ENCODE data around the gene SPAG6. TPM values are rescaled to one million over a fixed set of nuclear protein-coding genes. Genes with fewer than 3 reads are reported as not detected.

SPAG6 gene
- total RNA-seq, 1 experiment from 2014 or later, result 0.74 TPM

- TF ChIP-seq, protein P1, sequence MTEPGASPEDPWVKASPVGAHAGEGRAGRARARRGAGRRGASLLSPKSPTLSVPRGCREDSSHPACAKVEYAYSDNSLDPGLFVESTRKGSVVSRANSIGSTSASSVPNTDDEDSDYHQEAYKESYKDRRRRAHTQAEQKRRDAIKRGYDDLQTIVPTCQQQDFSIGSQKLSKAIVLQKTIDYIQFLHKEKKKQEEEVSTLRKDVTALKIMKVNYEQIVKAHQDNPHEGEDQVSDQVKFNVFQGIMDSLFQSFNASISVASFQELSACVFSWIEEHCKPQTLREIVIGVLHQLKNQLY (CRISPR knock-in tag; IDR thresholded peaks at IDR 0.05), result no peak
- TF ChIP-seq GRHL2 (CRISPR knock-in tag; IDR thresholded peaks at IDR 0.05; ENCODE audit: insufficient replicate concordance, severe bottlenecking), result no peak
- peak; percentile 96 for TF ChIP-seq ETV6 (CRISPR knock-in tag; IDR thresholded peaks at IDR 0.05)
- TF ChIP-seq NR2C2 (CRISPR knock-in tag; IDR thresholded peaks at IDR 0.05), result 0 out of 2 replicates have a peak, but pooled peaks have one; percentile 44
- TF ChIP-seq, protein P2, sequence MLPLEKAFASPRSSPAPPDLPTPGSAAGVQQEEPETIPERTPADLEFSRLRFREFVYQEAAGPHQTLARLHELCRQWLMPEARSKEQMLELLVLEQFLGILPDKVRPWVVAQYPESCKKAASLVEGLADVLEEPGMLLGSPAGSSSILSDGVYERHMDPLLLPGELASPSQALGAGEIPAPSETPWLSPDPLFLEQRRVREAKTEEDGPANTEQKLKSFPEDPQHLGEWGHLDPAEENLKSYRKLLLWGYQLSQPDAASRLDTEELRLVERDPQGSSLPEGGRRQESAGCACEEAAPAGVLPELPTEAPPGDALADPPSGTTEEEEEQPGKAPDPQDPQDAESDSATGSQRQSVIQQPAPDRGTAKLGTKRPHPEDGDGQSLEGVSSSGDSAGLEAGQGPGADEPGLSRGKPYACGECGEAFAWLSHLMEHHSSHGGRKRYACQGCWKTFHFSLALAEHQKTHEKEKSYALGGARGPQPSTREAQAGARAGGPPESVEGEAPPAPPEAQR (CRISPR knock-in tag; IDR thresholded peaks at IDR 0.05), result no peak
- TF ChIP-seq, protein P3, sequence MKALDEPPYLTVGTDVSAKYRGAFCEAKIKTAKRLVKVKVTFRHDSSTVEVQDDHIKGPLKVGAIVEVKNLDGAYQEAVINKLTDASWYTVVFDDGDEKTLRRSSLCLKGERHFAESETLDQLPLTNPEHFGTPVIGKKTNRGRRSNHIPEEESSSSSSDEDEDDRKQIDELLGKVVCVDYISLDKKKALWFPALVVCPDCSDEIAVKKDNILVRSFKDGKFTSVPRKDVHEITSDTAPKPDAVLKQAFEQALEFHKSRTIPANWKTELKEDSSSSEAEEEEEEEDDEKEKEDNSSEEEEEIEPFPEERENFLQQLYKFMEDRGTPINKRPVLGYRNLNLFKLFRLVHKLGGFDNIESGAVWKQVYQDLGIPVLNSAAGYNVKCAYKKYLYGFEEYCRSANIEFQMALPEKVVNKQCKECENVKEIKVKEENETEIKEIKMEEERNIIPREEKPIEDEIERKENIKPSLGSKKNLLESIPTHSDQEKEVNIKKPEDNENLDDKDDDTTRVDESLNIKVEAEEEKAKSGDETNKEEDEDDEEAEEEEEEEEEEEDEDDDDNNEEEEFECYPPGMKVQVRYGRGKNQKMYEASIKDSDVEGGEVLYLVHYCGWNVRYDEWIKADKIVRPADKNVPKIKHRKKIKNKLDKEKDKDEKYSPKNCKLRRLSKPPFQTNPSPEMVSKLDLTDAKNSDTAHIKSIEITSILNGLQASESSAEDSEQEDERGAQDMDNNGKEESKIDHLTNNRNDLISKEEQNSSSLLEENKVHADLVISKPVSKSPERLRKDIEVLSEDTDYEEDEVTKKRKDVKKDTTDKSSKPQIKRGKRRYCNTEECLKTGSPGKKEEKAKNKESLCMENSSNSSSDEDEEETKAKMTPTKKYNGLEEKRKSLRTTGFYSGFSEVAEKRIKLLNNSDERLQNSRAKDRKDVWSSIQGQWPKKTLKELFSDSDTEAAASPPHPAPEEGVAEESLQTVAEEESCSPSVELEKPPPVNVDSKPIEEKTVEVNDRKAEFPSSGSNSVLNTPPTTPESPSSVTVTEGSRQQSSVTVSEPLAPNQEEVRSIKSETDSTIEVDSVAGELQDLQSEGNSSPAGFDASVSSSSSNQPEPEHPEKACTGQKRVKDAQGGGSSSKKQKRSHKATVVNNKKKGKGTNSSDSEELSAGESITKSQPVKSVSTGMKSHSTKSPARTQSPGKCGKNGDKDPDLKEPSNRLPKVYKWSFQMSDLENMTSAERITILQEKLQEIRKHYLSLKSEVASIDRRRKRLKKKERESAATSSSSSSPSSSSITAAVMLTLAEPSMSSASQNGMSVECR (CRISPR knock-in tag; IDR thresholded peaks at IDR 0.05; ENCODE audit: borderline replicate concordance), result peak; percentile 91; the same call in 1 of the 2 replicates
- peak; percentile 91; the same call in 1 of the 2 replicates for TF ChIP-seq JUN (CRISPR knock-in tag; IDR thresholded peaks at IDR 0.05)
- TF ChIP-seq SOX15 (CRISPR knock-in tag; IDR thresholded peaks at IDR 0.05), result no peak
- TF ChIP-seq ZNF671 (CRISPR knock-in tag; IDR thresholded peaks at IDR 0.05), result no peak
- 0 out of 2 replicates have a peak, but pooled peaks have one; percentile 48 for TF ChIP-seq RELA (CRISPR knock-in tag; IDR thresholded peaks at IDR 0.05; ENCODE audit: borderline replicate concordance)
- no peak for TF ChIP-seq ZNF416 (CRISPR knock-in tag; IDR thresholded peaks at IDR 0.05)
- no peak for TF ChIP-seq FOXJ3 (CRISPR knock-in tag; IDR thresholded peaks at IDR 0.05; ENCODE audit: borderline replicate concordance)
- TF ChIP-seq, protein P4, sequence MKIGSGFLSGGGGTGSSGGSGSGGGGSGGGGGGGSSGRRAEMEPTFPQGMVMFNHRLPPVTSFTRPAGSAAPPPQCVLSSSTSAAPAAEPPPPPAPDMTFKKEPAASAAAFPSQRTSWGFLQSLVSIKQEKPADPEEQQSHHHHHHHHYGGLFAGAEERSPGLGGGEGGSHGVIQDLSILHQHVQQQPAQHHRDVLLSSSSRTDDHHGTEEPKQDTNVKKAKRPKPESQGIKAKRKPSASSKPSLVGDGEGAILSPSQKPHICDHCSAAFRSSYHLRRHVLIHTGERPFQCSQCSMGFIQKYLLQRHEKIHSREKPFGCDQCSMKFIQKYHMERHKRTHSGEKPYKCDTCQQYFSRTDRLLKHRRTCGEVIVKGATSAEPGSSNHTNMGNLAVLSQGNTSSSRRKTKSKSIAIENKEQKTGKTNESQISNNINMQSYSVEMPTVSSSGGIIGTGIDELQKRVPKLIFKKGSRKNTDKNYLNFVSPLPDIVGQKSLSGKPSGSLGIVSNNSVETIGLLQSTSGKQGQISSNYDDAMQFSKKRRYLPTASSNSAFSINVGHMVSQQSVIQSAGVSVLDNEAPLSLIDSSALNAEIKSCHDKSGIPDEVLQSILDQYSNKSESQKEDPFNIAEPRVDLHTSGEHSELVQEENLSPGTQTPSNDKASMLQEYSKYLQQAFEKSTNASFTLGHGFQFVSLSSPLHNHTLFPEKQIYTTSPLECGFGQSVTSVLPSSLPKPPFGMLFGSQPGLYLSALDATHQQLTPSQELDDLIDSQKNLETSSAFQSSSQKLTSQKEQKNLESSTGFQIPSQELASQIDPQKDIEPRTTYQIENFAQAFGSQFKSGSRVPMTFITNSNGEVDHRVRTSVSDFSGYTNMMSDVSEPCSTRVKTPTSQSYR (CRISPR knock-in tag; IDR thresholded peaks at IDR 0.05), result peak; percentile 72; the same call in 1 of the 2 replicates
- no peak for TF ChIP-seq ZNF396 (CRISPR knock-in tag; IDR thresholded peaks at IDR 0.05; ENCODE audit: borderline replicate concordance)
- TF ChIP-seq, protein P5, sequence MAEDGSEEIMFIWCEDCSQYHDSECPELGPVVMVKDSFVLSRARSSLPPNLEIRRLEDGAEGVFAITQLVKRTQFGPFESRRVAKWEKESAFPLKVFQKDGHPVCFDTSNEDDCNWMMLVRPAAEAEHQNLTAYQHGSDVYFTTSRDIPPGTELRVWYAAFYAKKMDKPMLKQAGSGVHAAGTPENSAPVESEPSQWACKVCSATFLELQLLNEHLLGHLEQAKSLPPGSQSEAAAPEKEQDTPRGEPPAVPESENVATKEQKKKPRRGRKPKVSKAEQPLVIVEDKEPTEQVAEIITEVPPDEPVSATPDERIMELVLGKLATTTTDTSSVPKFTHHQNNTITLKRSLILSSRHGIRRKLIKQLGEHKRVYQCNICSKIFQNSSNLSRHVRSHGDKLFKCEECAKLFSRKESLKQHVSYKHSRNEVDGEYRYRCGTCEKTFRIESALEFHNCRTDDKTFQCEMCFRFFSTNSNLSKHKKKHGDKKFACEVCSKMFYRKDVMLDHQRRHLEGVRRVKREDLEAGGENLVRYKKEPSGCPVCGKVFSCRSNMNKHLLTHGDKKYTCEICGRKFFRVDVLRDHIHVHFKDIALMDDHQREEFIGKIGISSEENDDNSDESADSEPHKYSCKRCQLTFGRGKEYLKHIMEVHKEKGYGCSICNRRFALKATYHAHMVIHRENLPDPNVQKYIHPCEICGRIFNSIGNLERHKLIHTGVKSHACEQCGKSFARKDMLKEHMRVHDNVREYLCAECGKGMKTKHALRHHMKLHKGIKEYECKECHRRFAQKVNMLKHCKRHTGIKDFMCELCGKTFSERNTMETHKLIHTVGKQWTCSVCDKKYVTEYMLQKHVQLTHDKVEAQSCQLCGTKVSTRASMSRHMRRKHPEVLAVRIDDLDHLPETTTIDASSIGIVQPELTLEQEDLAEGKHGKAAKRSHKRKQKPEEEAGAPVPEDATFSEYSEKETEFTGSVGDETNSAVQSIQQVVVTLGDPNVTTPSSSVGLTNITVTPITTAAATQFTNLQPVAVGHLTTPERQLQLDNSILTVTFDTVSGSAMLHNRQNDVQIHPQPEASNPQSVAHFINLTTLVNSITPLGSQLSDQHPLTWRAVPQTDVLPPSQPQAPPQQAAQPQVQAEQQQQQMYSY (CRISPR knock-in tag; IDR thresholded peaks at IDR 0.05), result peak; percentile 40; the same call in 1 of the 2 replicates
- peak; percentile 67; the same call in 1 of the 2 replicates for TF ChIP-seq SP1 (CRISPR knock-in tag; conservative IDR thresholded peaks at IDR 0.05)
- TF ChIP-seq, protein P6, sequence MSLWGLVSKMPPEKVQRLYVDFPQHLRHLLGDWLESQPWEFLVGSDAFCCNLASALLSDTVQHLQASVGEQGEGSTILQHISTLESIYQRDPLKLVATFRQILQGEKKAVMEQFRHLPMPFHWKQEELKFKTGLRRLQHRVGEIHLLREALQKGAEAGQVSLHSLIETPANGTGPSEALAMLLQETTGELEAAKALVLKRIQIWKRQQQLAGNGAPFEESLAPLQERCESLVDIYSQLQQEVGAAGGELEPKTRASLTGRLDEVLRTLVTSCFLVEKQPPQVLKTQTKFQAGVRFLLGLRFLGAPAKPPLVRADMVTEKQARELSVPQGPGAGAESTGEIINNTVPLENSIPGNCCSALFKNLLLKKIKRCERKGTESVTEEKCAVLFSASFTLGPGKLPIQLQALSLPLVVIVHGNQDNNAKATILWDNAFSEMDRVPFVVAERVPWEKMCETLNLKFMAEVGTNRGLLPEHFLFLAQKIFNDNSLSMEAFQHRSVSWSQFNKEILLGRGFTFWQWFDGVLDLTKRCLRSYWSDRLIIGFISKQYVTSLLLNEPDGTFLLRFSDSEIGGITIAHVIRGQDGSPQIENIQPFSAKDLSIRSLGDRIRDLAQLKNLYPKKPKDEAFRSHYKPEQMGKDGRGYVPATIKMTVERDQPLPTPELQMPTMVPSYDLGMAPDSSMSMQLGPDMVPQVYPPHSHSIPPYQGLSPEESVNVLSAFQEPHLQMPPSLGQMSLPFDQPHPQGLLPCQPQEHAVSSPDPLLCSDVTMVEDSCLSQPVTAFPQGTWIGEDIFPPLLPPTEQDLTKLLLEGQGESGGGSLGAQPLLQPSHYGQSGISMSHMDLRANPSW (CRISPR knock-in tag; conservative IDR thresholded peaks at IDR 0.05; ENCODE audit: low read depth), result no peak
- peak; percentile 90 for TF ChIP-seq ESRRA (CRISPR knock-in tag; IDR thresholded peaks at IDR 0.05; ENCODE audit: borderline replicate concordance)
- TF ChIP-seq MXD4 (CRISPR knock-in tag; IDR thresholded peaks at IDR 0.05; ENCODE audit: borderline replicate concordance), result no peak
- TF ChIP-seq JAZF1 (CRISPR knock-in tag; IDR thresholded peaks at IDR 0.05), result no peak
- TF ChIP-seq ZNF138 (CRISPR knock-in tag; conservative IDR thresholded peaks at IDR 0.05), result peak; percentile 95
Measured at GRCh38 chr10:22436893-22437619, 91.8 kb downstream of the SPAG6 start (continued).

Measured in WTC11 (cell line).